Stimulated activated CD4-positive, alpha-beta T cell treated with anti-CD3 and anti-CD28 coated beads, Interleukin-1b, Interleukin-23, amount 100 ng/mL, for 24 hours (primary cell): ENCODE results near the gene ANKRD10.
A peak's percentile ranks its signal among the peaks of the same experiment; 100 is the strongest.

Source experiments
- DNase-seq, 4 experiments: peaks; one replicate each; pipeline ENCODE4 v3.0.0-alpha.2; 2020; ENCODE audit warnings: low read depth in 4 of 4, low spot score in 1 of 4

The ANKRD10 gene

GRCh38 chr13:110915874-110916206 is 971 bp upstream of the ANKRD10 start:
- no peak for DNase-seq

- DNase-seq: peak; percentile 38 to 71 (median 62)
These were observed 375 bp downstream of the ANKRD10 start for GRCh38 chr13:110914331-110915056.

- DNase-seq: peak in 1 of 4 experiments; percentile 9
These were observed 863 bp downstream of the ANKRD10 start for GRCh38 chr13:110914081-110914330.

GRCh38 chr13:110913322-110914080 is 1.4 kb downstream of the ANKRD10 start:
- DNase-seq: no peak

GRCh38 chr13:110912651-110913051 is 2.2 kb downstream of the ANKRD10 start:
- no peak for DNase-seq

GRCh38 chr13:110911880-110912279 is 3.0 kb downstream of the ANKRD10 start:
- DNase-seq: no peak

- DNase-seq: no peak
These were observed 4.6 kb downstream of the ANKRD10 start for GRCh38 chr13:110910013-110910890.

- no peak for DNase-seq
These were observed 6.6 kb downstream of the ANKRD10 start for GRCh38 chr13:110907951-110908898.

GRCh38 chr13:110907301-110907700 is 7.6 kb downstream of the ANKRD10 start:
- no peak for DNase-seq

- DNase-seq: no peak
These were observed 10.1 kb downstream of the ANKRD10 start for GRCh38 chr13:110904748-110905147.

GRCh38 chr13:110902370-110902769 is 12.5 kb downstream of the ANKRD10 start:
- DNase-seq: no peak

GRCh38 chr13:110897521-110897920 is 17.3 kb downstream of the ANKRD10 start:
- no peak for DNase-seq

GRCh38 chr13:110897014-110897413 is 17.9 kb downstream of the ANKRD10 start:
- DNase-seq: no peak

- DNase-seq: no peak
These were observed 20.8 kb downstream of the ANKRD10 start for GRCh38 chr13:110894086-110894485.

GRCh38 chr13:110893571-110893970 is 21.3 kb downstream of the ANKRD10 start:
- no peak for DNase-seq

GRCh38 chr13:110890279-110891165 is 24.3 kb downstream of the ANKRD10 start:
- no peak for DNase-seq

- DNase-seq: no peak
These were observed 26.5 kb downstream of the ANKRD10 start for GRCh38 chr13:110888390-110888789.

GRCh38 chr13:110887597-110888333 is 27.1 kb downstream of the ANKRD10 start:
- DNase-seq: no peak
